Adrenal gland (tissue), 5 donors: ENCODE data around the gene CCDC186.

Source experiments
- CTCF ChIP-seq, 6 experiments: fragments of 450-650 bp in 4 of 6; fragments of 200-600 bp in 2 of 6; sonication (generic) in 1 of 6; IDR thresholded peaks; 1 replicate in 5 of 6; 2 replicates in 1 of 6; pipeline versions ENCODE4 v1.5.1 to v1.8.0; 2016 to 2021; ENCODE audit warnings: antibody characterized with exemption in 6 of 6, mild to moderate bottlenecking in 2 of 6, moderate library complexity in 1 of 6
- POLR2A ChIP-seq, 2 donors: fragments of 450-650 bp; IDR thresholded peaks; one replicate each; pipeline ENCODE4 v1.6.1; 2017; ENCODE audit warnings: antibody characterized with exemption in 2 of 2, mild to moderate bottlenecking in 2 of 2, moderate library complexity in 1 of 2
- donor health status: DM: no; HTN: no; CAD: no.

DNA sequence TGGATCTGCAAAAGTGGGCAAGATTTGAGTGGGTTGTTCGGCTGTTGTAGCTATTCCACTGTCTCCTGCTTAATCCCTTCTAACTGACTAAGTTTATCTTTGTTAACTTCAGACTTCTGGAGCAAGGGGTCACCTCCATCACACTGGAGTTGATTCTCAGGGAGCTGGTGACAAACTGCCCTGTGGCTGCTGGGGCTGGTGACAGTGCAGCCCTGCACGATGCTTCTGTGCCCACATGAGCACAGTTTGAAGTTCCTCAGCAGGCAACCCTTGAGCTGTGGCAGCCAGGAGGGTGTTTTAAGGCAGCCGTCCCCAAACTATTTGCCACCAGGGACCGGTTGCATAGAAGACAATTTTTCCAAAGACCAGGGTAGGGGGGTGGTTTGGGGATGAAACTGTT, 89.8 kb downstream of the CCDC186 start:
- TF ChIP-seq CTCF (IDR thresholded peaks at IDR 0.05) (no peak), POLR2A (IDR thresholded peaks at IDR 0.05) (no peak)
